NCI-H2196 treated with DMSO at 0.1 percent for 48 hours (cell line): ENCODE data around the gene NACC1.

ENCODE experiments used
- DNase-seq: peaks from one replicate; lab custom pipeline; 2025; ENCODE audit not compliant: unreplicated experiment; lab: John Stamatoyannopoulos, UW

NACC1 gene

DNA sequence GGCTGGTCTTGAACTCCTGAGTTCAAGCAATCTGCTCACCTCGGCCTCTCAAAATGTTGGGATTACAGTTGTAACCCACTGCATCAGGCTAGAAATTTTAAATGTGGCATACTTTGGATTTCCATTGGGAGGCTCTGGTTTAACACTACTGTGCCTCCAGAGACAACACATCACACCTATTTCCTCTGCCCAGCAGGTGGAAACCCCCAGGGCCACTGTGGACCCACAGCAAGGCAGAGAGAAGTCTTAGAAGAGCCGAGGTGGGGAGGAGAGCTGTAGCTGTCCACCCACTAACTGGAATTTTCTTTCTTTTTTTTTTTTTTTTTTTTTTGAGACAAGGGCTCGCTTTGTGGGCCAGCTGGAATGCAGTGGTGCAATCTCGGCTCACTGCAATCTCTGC, 71.5 kb downstream of the NACC1 start:
- DNase-seq = no peak
